GM19193 (cell line): ENCODE results near the gene PTTG1IP2.

Experiments used
- POLR2A ChIP-seq: IDR thresholded peaks from 4 replicates; pipeline ENCODE4 v1.6.1; 2011; ENCODE audit not compliant: insufficient read depth, insufficient read length; ENCODE audit errors: extremely low read depth

PTTG1IP2 gene

GRCh38 chr7:90516257-90516656, 46.8 kb downstream of the PTTG1IP2 start:
- TF ChIP-seq POLR2A = no peak

DNA sequence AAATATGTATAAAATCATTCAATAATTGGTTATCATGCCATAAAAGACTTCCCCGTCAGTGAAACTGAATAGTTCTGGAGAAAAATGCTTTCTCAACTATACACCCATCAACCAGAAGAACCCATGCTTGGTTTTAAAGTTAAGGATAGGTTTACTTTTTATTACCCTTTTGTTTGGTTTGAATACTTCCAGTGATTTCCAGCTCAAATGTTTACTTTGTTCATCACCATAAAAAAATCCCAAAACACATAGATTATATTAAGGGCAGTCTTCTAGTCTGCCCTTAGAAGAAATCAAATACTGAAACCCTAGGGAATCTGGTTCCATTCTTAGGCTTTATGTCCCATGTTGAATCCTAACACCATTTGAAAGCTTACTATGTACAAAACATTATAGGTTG, 49.2 kb downstream of the PTTG1IP2 start:
- no peak for TF ChIP-seq POLR2A

DNA sequence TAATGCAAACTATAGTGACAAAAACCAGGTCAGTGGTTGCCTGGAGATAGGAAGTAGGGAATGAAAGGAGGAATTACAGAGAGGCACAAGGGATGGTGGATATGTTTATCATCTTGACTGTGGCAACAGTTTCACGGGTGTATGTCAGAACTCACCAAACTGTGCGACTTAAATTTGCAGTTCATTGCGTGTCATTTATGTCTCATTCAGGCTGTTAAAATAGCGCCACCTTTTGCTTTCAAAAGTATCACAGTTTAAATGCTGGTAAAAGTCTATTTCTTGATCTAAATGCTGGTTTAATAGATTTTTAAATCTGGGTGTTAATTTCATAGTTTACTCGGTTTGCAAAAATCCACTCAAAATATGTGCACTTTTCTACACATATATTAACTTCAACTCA, 51.0 kb downstream of the PTTG1IP2 start:
- no peak for TF ChIP-seq POLR2A

- no peak for TF ChIP-seq POLR2A
Measured at GRCh38 chr7:90530263-90530662, 60.8 kb downstream of the PTTG1IP2 start.

GRCh38 chr7:90532231-90532929, 62.9 kb downstream of the PTTG1IP2 start:
- TF ChIP-seq POLR2A = no peak

GRCh38 chr7:90536449-90536848, 67.0 kb downstream of the PTTG1IP2 start:
- TF ChIP-seq POLR2A = no peak

DNA sequence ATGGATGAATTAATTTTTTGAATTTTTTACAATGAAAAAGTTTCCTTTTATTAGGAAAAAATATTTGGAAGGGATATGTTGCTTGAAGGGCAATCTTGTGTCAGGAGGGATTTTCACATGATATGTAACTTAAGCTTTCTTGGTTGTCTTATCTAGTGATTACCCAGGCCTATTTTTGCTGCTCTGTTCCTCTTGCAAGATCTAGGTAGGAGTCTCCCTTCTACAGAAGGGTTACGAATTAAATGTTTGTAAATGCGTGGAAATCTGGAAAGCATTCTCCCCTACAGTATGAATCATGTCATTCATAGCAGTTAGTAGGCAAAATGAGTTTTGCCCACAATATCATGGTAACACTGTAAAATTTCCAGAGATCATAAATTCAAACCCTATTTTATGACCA, 69.0 kb downstream of the PTTG1IP2 start:
- TF ChIP-seq POLR2A = no peak

GRCh38 chr7:90540406-90540805, 71.0 kb downstream of the PTTG1IP2 start:
- no peak for TF ChIP-seq POLR2A

- TF ChIP-seq POLR2A = no peak
Measured at GRCh38 chr7:90551036-90551435, 81.6 kb downstream of the PTTG1IP2 start.

GRCh38 chr7:90552521-90552920, 83.1 kb downstream of the PTTG1IP2 start:
- no peak for TF ChIP-seq POLR2A

GRCh38 chr7:90560730-90561129, 91.3 kb downstream of the PTTG1IP2 start:
- no peak for TF ChIP-seq POLR2A
